ENCODE measurements around the gene CERS4. TPM values are rescaled to one million over a fixed set of nuclear protein-coding genes. Genes with fewer than 3 reads are reported as not detected.

Gene CERS4
- total and polyA plus RNA-seq, 4 donors = 30.7 to 67.8 (median 54.4) TPM

DNA sequence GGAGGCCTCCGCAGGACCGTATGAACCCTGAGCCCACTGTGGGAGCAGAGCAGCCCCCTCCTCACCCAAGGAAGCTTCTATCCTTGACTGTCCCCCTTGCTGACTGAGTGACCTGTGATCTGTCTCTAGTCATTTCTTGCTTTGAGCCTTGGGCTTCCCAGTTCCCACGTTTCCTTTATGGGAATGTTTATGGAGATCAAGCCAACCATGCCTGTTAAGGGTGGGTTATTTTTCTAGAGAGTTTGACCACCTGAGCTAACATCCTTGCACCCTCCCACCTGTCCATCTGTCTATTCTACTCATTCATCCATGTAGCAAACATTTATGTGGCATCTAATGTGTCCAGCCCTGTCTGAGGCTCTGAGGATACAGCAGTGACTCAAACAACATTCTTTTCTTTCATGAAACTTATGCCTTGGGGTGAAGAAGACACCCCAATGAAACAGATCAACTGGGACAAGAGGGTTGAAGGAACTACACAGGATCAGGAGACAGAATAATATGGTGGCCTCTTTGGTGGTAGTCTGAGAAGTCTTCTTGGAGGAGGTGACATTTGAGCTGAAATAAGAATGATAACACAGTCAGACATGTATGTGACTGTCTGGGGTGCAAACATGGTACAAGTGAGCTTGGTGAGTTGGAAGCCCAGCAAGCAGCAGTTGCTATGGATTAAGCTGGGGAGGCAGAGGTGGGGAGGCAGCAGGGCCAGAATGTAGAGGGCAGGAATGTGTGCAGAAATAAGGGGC, 30.5 kb downstream of the CERS4 start:
- no peaks in the 10 kb centered on the region for H3K27me3 ChIP-seq (ENCODE audit: control insufficient read depth in 3 of 3, insufficient read depth in 3 of 3, low read length in 2 of 3)
- H3K4me3 ChIP-seq = no peak overlapping the region
- H3K9me3 ChIP-seq (ENCODE audit: control insufficient read depth in 4 of 4, insufficient read depth in 3 of 4, low read length in 3 of 4) = peaks cover 0 to 10% (median 3%) of the 10 kb centered on the region in 4 donors
- peaks cover 3 to 13% (median 10%) of the 10 kb centered on the region in 5 donors for H3K4me1 ChIP-seq (ENCODE audit: control insufficient read depth in 5 of 5, insufficient read depth in 5 of 5, low read length in 5 of 5)
- ATAC-seq (ENCODE audit: insufficient read depth, low FRiP score) (no peak), DNase-seq (no peak)
- TF ChIP-seq, protein P1, sequence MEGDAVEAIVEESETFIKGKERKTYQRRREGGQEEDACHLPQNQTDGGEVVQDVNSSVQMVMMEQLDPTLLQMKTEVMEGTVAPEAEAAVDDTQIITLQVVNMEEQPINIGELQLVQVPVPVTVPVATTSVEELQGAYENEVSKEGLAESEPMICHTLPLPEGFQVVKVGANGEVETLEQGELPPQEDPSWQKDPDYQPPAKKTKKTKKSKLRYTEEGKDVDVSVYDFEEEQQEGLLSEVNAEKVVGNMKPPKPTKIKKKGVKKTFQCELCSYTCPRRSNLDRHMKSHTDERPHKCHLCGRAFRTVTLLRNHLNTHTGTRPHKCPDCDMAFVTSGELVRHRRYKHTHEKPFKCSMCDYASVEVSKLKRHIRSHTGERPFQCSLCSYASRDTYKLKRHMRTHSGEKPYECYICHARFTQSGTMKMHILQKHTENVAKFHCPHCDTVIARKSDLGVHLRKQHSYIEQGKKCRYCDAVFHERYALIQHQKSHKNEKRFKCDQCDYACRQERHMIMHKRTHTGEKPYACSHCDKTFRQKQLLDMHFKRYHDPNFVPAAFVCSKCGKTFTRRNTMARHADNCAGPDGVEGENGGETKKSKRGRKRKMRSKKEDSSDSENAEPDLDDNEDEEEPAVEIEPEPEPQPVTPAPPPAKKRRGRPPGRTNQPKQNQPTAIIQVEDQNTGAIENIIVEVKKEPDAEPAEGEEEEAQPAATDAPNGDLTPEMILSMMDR (IDR thresholded peaks at IDR 0.05; ENCODE audit: control extremely low read depth, extremely low read depth) = no peak
- peaks cover 0 to 13% (median 4%) of the 10 kb centered on the region in 4 donors for H3K36me3 ChIP-seq (ENCODE audit: control insufficient read depth in 4 of 4, insufficient read depth in 4 of 4, low read length in 4 of 4)
- 92 to 96% methylated on average over 3 of the region's 3 CpGs for WGBS, 2 donors
- no peak overlapping the region for H3K9ac ChIP-seq (ENCODE audit: insufficient read depth in 1 of 2, low read length in 2 of 2)
- H3K27ac ChIP-seq (ENCODE audit: low read depth in 1 of 2, low read length in 1 of 2) = peak overlapping the region; percentile 15 to 59

DNA sequence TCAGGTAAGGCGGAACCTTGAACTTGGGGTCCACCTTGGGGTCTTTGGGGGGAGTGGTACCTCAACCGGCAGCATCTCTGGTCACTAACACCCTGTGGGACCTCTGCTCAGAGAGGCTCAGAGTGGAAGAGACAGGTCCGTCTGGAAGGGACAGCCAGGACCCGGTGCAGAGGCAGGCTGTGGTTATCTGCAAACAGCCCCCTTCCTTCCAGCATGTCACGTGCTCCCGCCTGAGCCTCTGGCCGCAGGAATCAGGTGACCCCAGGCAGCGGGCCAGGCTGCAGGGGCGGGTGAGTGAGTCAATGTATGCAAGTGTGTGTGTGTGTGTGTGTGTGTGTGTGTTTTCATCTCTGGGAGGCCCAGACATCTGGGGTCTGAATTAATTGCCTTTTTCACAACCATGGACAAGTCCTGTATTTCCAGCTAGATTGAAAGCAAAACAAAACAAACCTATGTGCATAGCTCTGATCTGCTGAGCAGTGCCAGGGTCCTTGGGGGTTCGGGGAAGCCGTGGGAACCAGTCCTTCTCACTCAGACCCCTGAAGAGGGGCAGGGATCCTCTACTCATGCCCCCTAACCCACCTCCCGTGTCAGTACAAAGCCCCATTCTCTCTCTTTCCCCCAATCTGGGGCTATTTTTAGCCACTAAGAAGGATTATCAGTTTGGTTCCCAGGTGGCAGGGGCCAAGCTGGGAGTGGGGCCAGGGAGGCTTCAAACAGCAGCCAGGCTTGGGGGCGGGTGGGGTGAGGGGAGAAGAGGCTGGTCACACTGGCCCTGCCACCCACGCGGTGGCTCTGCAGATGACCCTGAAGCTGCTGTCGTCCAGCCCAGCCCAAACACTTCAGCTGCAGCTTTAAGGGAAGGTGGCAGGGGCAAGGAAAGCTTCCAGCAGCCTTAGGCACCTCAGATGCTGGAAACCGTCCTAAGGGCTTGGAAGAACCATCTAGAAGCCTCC, 31.4 kb downstream of the CERS4 start:
- Histone ChIP-seq H3K4me3 (no peak overlapping the region), H3K27ac (ENCODE audit: low read depth in 1 of 2, low read length in 1 of 2) (peak overlapping the region; percentile 59 to 79), H3K9ac (ENCODE audit: insufficient read depth in 1 of 2, low read length in 2 of 2) (no peak overlapping the region), H3K27me3 (ENCODE audit: control insufficient read depth in 3 of 3, insufficient read depth in 3 of 3, low read length in 2 of 3) (no peaks in the 10 kb centered on the region), H3K9me3 (ENCODE audit: control insufficient read depth in 4 of 4, insufficient read depth in 3 of 4, low read length in 3 of 4) (peaks cover 0 to 10% (median 3%) of the 10 kb centered on the region in 4 donors), H3K4me1 (ENCODE audit: control insufficient read depth in 5 of 5, insufficient read depth in 5 of 5, low read length in 5 of 5) (peaks cover 3 to 13% (median 10%) of the 10 kb centered on the region in 5 donors), H3K36me3 (ENCODE audit: control insufficient read depth in 4 of 4, insufficient read depth in 4 of 4, low read length in 4 of 4) (peaks cover 0 to 13% (median 4%) of the 10 kb centered on the region in 4 donors)
- TF ChIP-seq, protein P1 (IDR thresholded peaks at IDR 0.05; ENCODE audit: control extremely low read depth, extremely low read depth) = no peak
- ATAC-seq (ENCODE audit: insufficient read depth, low FRiP score) (peak; percentile 81), DNase-seq (peak; percentile 88 to 95 (median 90))
- 13 to 18% methylated on average over 17 of the region's 17 CpGs for WGBS, 2 donors

DNA sequence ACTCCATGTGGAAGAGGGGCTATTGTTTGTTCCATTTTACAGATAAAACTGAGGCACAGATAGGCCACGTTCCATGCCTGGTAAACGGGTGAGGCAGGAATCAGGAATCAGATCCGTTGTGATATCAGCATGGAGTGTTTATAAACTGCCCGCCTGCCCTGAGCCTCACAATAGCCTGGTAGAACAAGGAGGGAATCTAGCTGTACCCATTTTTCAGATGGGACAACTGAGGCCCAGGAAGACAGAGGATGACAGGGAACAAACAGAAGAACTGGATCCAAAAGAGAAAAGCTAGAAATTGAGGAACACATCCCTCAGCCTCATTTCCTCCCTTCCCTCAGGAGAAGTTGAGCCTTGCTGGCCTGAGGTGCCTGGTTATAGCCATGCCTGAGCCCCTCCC, 32.5 kb downstream of the CERS4 start:
- no peaks in the 10 kb centered on the region for H3K27me3 ChIP-seq (ENCODE audit: control insufficient read depth in 3 of 3, insufficient read depth in 3 of 3, low read length in 2 of 3)
- H3K36me3 ChIP-seq (ENCODE audit: control insufficient read depth in 4 of 4, insufficient read depth in 4 of 4, low read length in 4 of 4) = peaks cover 0 to 13% (median 4%) of the 10 kb centered on the region in 4 donors
- H3K9ac ChIP-seq (ENCODE audit: insufficient read depth in 1 of 2, low read length in 2 of 2) = no peak overlapping the region
- no peak overlapping the region for H3K4me3 ChIP-seq
- no peak overlapping the region for H3K27ac ChIP-seq (ENCODE audit: low read depth in 1 of 2, low read length in 1 of 2)
- TF ChIP-seq, protein P1 (IDR thresholded peaks at IDR 0.05; ENCODE audit: control extremely low read depth, extremely low read depth) = no peak
- H3K9me3 ChIP-seq (ENCODE audit: control insufficient read depth in 4 of 4, insufficient read depth in 3 of 4, low read length in 3 of 4) = peaks cover 0 to 10% (median 3%) of the 10 kb centered on the region in 4 donors
- WGBS, 2 donors = 72 to 73% methylated on average over 4 of the region's 4 CpGs
- no peak for ATAC-seq (ENCODE audit: insufficient read depth, low FRiP score)
- no peak for DNase-seq
- H3K4me1 ChIP-seq (ENCODE audit: control insufficient read depth in 5 of 5, insufficient read depth in 5 of 5, low read length in 5 of 5) = peaks cover 3 to 13% (median 10%) of the 10 kb centered on the region in 5 donors

Measured in lung (tissue), 12 donors.